Measurements from ENCODE around the gene ADGRL3.
A peak's percentile ranks its signal among the peaks of the same experiment; 100 is the strongest.

ADGRL3 gene

DNA sequence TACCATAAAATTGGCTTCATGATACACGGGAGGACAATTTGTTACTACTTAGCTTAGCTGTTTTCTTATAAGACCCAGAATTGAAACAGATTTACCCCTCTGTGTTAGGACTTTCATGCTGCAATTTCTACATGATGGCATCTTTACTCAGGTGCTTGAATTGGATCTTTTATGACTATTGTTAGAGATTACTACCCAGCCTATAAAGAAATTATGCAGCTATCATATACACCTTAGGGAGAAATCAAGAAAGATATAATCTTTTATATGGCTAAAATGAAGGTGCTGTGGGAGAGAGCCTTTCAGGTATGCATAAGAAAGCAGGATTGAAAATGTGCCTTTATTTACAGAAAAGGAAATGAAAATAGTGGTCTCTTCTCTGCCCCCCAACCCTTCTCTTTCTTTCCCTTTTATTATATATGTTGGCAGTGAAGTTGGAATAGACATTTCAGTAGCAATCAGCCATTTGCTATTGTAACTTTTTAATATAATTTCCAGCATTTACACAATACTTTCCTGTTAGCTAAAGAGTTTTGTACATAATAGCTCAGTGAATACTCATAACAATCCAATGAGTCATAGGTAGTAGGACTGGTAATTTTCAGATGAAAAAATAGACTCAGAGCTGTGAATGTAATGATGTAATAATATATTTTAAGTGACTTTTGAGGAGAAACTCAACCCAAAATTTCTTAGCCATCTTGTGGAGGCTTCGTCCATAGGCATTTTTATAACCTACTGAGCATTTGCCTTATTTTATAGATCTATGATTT, 311.8 kb downstream of the ADGRL3 start:
- Mint-ChIP-seq H3K27me3 (no peaks in the 10 kb centered on the region), H3K36me3 (no peaks in the 10 kb centered on the region), H3K9me3 (peaks cover 4% of the 10 kb centered on the region in 2 donors), H3K4me1 (no peaks in the 10 kb centered on the region), H3K27ac (no peak overlapping the region), H3K4me3 (no peak overlapping the region)
- no peak for DNase-seq
- ATAC-seq (replicated peaks) = no peak

DNA sequence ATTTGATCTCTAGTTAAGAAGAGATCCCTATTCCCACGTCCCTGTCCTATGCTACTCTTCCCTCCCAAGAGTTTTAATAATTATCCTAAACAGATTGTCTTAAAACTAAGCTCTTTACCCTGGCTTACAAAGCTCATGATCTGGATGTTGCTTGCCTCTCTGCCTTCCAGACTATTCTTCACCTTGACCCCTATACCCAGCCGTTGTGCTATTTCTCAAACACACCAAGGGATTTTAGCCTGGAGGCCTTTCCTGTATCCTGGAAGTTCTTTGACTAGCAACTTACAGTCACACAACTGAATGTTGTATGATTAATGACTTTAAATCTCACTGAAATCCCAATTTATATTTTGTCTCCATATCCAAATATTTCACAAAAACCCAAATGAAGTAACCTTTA, 314.9 kb downstream of the ADGRL3 start:
- H3K4me3 Mint-ChIP-seq = no peak overlapping the region
- H3K27ac Mint-ChIP-seq = no peak overlapping the region
- no peaks in the 10 kb centered on the region for H3K36me3 Mint-ChIP-seq
- peaks cover 2% of the 10 kb centered on the region in 2 donors for H3K9me3 Mint-ChIP-seq
- no peaks in the 10 kb centered on the region for H3K4me1 Mint-ChIP-seq
- DNase-seq (no peak), ATAC-seq (replicated peaks) (no peak)
- no peaks in the 10 kb centered on the region for H3K27me3 Mint-ChIP-seq

DNA sequence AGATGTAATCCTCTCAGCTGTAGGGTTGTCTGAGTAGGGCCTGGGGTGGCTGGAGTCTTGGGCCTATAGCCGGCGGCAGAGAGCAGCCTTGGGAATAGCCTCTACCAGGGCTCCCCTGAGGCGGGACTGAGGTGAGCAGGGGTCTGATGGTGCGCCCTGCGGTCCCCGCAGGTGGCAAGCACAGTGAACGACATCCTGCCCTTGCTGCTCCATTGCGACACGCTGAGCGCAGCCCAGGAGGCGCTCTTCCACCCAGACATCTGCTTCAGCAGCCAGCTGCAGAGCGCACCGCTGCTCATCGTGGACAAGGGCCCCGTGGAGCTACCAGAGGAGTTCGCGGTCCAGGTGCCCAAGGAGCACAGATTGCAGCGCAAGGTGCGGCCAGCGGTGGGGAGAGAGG, 317.0 kb downstream of the ADGRL3 start:
- H3K27me3 Mint-ChIP-seq = no peaks in the 10 kb centered on the region
- H3K9me3 Mint-ChIP-seq = peaks cover 0 to 2% of the 10 kb centered on the region in 2 donors
- H3K4me1 Mint-ChIP-seq = no peaks in the 10 kb centered on the region
- no peak overlapping the region for H3K4me3 Mint-ChIP-seq
- DNase-seq (no peak), ATAC-seq (replicated peaks) (no peak)
- no peaks in the 10 kb centered on the region for H3K36me3 Mint-ChIP-seq
- no peak overlapping the region for H3K27ac Mint-ChIP-seq

DNA sequence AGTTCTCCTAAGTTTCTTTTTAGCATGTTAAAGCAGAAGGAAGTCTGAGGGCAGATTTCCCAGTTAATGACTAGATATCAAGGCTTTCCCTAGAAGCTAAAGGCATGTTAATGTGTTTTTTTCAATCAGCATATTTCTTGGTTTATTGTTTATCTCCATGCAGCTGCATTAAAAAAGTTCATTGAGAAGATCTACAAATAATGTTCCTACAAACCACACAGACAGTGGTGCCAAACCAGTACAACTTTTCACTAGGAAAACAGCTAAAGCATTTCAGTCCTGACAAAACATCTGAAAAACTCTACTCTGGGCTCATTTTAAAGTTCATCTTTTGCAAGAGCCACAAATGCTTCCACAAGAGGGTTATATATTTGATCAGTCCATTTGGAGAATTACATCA, 320.0 kb downstream of the ADGRL3 start:
- peaks cover 0 to 2% of the 10 kb centered on the region in 2 donors for H3K9me3 Mint-ChIP-seq
- H3K27ac Mint-ChIP-seq = no peak overlapping the region
- H3K4me1 Mint-ChIP-seq = no peaks in the 10 kb centered on the region
- no peak overlapping the region for H3K4me3 Mint-ChIP-seq
- H3K27me3 Mint-ChIP-seq = no peaks in the 10 kb centered on the region
- DNase-seq = no peak
- H3K36me3 Mint-ChIP-seq = no peaks in the 10 kb centered on the region
- no peak for ATAC-seq (replicated peaks)

DNA sequence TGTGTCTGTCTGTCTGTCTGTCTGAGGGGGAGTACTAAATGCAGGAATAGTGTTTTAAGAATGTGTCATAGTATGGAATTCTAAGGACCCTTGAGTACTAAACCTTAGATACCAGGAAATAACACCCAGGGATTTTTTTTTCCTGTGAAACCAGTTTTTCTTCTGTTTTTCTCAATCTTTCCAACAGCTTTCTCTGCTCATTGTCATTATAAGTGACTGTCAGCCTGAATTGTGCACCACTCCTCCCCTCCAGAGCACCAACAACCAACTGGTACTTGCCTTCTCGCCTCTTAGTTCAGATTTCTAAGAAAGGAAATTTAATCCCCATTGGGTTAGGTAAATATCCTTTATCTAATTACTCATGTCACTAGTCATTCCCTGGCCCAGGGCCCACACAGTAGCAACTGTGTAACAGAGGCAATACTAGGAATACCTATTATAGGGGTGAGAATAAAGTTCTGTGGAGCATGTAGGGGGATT, 320.6 kb downstream of the ADGRL3 start:
- H3K27ac Mint-ChIP-seq = no peak overlapping the region
- no peak overlapping the region for H3K4me3 Mint-ChIP-seq
- H3K9me3 Mint-ChIP-seq = peaks cover 0 to 2% of the 10 kb centered on the region in 2 donors
- DNase-seq (no peak), ATAC-seq (replicated peaks) (no peak)
- no peaks in the 10 kb centered on the region for H3K4me1 Mint-ChIP-seq
- no peaks in the 10 kb centered on the region for H3K36me3 Mint-ChIP-seq
- no peaks in the 10 kb centered on the region for H3K27me3 Mint-ChIP-seq

DNA sequence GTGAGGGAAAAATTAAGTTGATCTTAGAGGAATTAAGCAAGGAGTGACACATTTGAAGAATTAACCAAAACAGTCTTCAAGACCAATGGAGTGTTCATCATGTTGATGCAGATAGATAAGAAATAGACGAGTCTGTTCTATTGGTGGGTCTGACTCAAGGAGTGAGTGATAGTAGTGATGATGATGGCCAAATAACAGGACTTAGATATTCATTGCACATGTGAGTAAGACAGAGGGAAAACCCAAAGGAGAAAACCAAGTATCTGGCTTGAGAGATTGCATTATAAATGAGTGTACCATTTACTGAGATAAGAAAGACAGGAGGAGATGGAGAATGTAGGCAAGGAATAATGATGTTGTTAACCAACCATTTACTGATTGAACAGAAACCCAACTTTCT, 321.3 kb downstream of the ADGRL3 start:
- no peaks in the 10 kb centered on the region for H3K36me3 Mint-ChIP-seq
- ATAC-seq (replicated peaks) = no peak
- H3K4me3 Mint-ChIP-seq = no peak overlapping the region
- H3K4me1 Mint-ChIP-seq = no peaks in the 10 kb centered on the region
- H3K9me3 Mint-ChIP-seq = peaks cover 0 to 2% of the 10 kb centered on the region in 2 donors
- no peak overlapping the region for H3K27ac Mint-ChIP-seq
- DNase-seq = no peak
- H3K27me3 Mint-ChIP-seq = no peaks in the 10 kb centered on the region

DNA sequence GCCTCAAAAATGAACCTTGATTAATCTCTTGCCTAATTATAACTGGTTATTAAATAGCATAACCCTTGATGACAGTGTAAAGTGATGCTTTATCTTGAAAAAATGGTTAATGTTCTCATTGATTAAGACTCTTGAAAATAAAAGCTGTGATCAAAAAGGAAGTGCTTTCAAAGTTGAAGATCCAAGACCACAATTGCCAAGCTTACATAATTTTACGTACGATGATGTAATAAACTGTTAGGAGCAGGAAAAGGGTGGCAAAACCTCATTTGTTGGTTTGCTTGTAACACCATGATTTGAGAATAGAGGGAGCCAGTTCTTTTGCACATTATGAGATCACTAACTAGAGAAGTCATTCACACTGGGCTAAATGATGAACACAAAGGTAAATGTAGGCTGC, 322.2 kb downstream of the ADGRL3 start:
- Mint-ChIP-seq H3K4me3 (no peak overlapping the region), H3K9me3 (peaks cover 0 to 2% of the 10 kb centered on the region in 2 donors), H3K27me3 (no peaks in the 10 kb centered on the region), H3K27ac (no peak overlapping the region), H3K36me3 (no peaks in the 10 kb centered on the region), H3K4me1 (no peaks in the 10 kb centered on the region)
- DNase-seq = no peak
- ATAC-seq (replicated peaks) = no peak

DNA sequence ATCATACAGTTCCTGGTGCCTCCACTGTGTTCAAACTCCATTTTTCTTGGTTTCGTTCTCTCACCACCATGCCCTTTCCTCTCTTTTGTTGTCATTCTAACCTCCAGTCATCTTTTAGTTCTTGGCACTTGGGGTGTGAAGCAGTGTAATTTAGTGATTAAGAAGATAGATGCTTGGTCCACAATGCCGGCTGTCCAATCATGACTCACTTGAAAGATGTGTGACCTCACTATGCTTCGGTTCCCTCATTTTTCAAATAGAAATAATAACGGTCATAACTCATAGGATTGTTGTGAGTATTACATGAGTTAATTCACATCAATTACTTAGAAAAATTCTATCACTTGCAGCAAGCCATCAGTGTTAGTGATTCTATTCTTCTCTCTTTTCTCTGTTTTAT, 327.8 kb downstream of the ADGRL3 start:
- H3K4me3 Mint-ChIP-seq = no peak overlapping the region

DNA sequence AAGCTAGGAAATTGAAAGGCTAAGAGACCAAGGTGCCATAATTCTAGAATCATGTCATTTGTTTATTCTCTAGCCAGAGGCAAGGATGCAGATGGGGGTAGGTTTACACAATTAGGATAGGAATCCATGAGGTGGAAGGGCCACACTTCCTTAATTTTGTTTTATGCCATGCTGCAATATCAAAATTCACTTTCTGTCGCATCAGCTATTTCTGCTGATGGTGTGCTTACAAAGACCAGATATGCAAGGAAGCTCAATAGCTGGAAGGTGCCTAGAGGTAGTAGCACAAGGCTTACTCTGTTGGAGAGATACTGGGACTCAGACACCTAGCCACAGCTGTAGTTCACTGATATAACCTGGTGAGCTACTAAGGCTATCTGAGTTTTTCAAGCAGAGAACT, 328.5 kb downstream of the ADGRL3 start:
- no peaks in the 10 kb centered on the region for H3K4me1 Mint-ChIP-seq
- H3K27ac Mint-ChIP-seq = no peak overlapping the region
- H3K36me3 Mint-ChIP-seq = no peaks in the 10 kb centered on the region
- H3K27me3 Mint-ChIP-seq = no peaks in the 10 kb centered on the region
- ATAC-seq (replicated peaks) = no peak
- no peak overlapping the region for H3K4me3 Mint-ChIP-seq
- DNase-seq = no peak
- peaks cover 0 to 3% of the 10 kb centered on the region in 2 donors for H3K9me3 Mint-ChIP-seq

More for the DNA sequence above, 327.8 kb downstream of the ADGRL3 start:
- Mint-ChIP-seq H3K36me3 (no peaks in the 10 kb centered on the region), H3K27ac (no peak overlapping the region), H3K27me3 (no peaks in the 10 kb centered on the region), H3K4me1 (no peaks in the 10 kb centered on the region), H3K9me3 (peaks cover 0 to 2% of the 10 kb centered on the region in 2 donors)
- DNase-seq (no peak), ATAC-seq (replicated peaks) (no peak)

DNA sequence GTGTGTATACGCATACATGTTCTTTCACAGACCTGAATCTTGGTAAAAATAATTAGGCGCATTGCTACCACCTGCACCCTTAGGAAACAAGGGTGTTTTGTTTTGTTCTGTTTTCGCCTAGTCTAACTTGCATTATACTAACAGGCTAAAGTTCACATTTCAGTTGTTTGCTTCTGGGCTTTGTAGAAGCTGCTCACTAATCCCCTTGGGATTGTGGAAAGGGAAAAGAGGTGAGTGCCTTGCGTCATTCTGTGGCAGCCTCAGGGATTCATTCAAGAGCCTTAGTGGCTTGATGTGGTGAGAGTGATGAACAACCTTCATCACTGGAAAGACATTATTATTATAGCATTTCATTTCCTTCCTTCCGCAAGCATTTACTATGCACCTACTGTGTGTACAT, 331.1 kb downstream of the ADGRL3 start:
- H3K36me3 Mint-ChIP-seq = no peaks in the 10 kb centered on the region
- H3K27me3 Mint-ChIP-seq = no peaks in the 10 kb centered on the region
- DNase-seq (no peak), ATAC-seq (replicated peaks) (no peak)
- H3K9me3 Mint-ChIP-seq = peaks cover 0 to 6% of the 10 kb centered on the region in 2 donors
- H3K4me3 Mint-ChIP-seq = no peak overlapping the region
- no peaks in the 10 kb centered on the region for H3K4me1 Mint-ChIP-seq
- no peak overlapping the region for H3K27ac Mint-ChIP-seq

DNA sequence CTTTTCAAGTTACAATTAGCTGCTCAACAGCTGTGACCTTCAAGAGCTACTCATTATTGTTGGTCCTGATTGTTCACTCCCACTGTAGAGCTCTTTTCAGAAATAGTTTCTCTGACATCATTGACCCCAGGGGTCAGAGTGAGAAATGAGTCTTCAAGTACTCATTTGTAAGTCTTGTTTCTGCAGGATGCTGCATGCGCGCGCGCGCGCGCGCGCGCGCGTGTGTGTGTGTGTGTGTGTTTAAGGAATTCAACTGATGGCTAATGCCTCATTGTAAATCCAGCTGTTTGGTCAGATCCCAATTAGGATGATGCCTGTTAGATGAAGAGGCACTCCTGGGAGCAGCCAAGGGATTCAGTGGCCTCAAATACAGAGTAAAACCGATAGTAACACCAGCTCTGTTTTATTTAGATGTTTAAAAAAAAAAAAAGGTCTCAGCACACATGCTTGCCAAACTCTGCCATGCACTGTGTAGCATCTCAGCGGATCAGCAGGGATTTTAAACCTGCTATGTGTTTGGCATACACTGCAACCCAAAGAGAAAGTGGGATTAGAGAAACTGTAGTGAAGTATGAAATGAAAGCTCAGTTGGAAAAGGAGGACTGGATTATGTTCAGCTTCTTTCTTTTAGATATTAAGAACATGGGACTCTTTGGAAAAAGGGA, 332.3 kb downstream of the ADGRL3 start:
- no peak overlapping the region for H3K27ac Mint-ChIP-seq
- H3K4me3 Mint-ChIP-seq = no peak overlapping the region
- no peaks in the 10 kb centered on the region for H3K36me3 Mint-ChIP-seq
- H3K9me3 Mint-ChIP-seq = peaks cover 0 to 7% of the 10 kb centered on the region in 2 donors
- no peaks in the 10 kb centered on the region for H3K4me1 Mint-ChIP-seq
- no peak for DNase-seq
- no peaks in the 10 kb centered on the region for H3K27me3 Mint-ChIP-seq
- ATAC-seq (replicated peaks) = no peak

DNA sequence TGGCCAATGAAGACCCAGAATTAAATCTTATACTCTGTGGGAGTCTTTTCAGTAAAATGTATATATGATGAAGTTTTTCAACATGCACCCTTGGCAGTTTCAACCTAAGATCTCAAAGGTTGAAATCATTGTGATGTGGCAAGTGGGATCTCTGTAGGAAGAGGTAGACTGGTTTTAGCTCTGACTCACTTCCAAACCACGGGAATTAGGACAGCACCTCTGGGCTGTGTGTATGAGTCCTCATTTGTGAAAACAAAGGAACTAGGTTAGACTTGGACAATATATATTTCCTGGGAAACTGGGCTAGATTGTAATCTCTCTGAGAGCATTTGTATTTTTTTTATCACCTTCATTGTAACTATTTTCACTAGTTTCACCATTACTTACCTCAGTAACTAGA, 333.0 kb downstream of the ADGRL3 start:
- DNase-seq = no peak
- no peak for ATAC-seq (replicated peaks)
- H3K36me3 Mint-ChIP-seq = no peaks in the 10 kb centered on the region
- H3K27ac Mint-ChIP-seq = no peak overlapping the region
- H3K9me3 Mint-ChIP-seq = peaks cover 0 to 7% of the 10 kb centered on the region in 2 donors
- no peaks in the 10 kb centered on the region for H3K27me3 Mint-ChIP-seq
- no peaks in the 10 kb centered on the region for H3K4me1 Mint-ChIP-seq
- no peak overlapping the region for H3K4me3 Mint-ChIP-seq

DNA sequence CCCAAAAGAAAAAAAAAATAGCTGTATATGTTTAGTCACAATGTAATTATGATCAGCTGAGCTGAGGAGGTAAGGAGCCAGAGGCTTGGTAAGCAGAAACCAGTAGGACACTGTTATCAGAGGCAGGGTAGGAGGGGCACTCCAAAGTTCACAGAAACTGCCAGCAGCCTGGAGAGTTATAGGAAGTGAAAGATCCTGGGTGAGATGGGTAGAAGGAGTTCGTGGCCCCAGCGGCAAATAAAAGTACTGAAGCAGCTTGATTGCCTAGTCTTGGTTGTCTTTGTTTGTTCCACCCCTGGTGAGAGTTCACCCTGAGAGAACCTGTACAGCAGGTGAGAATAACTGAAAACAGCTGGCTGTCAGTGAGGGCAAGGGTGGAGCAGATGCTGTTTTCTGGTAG, 340.8 kb downstream of the ADGRL3 start:
- H3K9me3 Mint-ChIP-seq = peaks cover 0 to 14% of the 10 kb centered on the region in 2 donors
- H3K27me3 Mint-ChIP-seq = no peaks in the 10 kb centered on the region
- ATAC-seq (replicated peaks) (peak in 1 of 2 donors; percentile 36), DNase-seq (no peak)
- H3K36me3 Mint-ChIP-seq = no peaks in the 10 kb centered on the region
- H3K4me1 Mint-ChIP-seq = no peaks in the 10 kb centered on the region
- no peak overlapping the region for H3K27ac Mint-ChIP-seq
- H3K4me3 Mint-ChIP-seq = no peak overlapping the region

DNA sequence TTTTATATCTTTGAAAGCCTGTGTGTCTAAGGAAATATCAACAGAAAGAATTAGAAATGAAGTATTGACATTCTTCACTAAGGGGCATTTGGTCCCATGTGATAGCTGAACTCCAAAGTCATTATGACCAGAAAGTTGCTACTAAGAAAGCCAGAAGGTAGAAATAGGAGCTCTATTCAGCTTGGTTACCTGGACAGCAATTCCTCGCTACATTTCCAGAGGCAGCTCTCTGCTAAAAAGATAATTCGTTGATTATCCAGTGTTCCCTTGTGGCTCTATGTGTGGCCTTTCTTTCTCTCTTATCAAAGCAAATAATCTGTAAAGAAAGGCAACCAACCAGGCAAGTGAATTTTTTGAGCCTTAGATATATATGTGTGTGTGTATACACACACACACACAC, 341.3 kb downstream of the ADGRL3 start:
- Mint-ChIP-seq H3K9me3 (peaks cover 0 to 14% of the 10 kb centered on the region in 2 donors), H3K27ac (no peak overlapping the region), H3K4me1 (no peaks in the 10 kb centered on the region), H3K4me3 (no peak overlapping the region), H3K27me3 (no peaks in the 10 kb centered on the region), H3K36me3 (no peaks in the 10 kb centered on the region)
- no peak for ATAC-seq (replicated peaks)
- no peak for DNase-seq

DNA sequence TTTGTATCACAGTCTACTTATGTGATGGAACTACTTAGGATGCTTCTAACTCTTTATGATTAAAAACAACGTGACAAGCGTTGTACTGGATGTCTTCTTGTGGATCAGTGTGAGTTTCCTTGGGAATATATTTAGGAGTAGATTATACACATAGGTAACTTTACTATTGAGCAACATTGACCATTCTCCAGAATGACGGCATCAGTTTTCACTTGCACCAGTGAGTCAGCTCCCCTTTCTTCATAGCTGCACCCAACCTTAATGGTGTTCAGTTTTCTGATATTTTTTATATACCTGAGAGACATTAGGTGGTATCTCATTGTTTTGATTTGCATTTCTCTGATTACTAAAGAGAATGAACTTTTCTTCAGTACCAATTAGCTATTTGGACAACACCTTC, 343.9 kb downstream of the ADGRL3 start:
- H3K36me3 Mint-ChIP-seq = no peaks in the 10 kb centered on the region
- no peak overlapping the region for H3K4me3 Mint-ChIP-seq
- H3K27ac Mint-ChIP-seq = no peak overlapping the region
- DNase-seq (no peak), ATAC-seq (replicated peaks) (no peak)
- H3K4me1 Mint-ChIP-seq = no peaks in the 10 kb centered on the region
- peaks cover 0 to 16% of the 10 kb centered on the region in 2 donors for H3K9me3 Mint-ChIP-seq
- H3K27me3 Mint-ChIP-seq = no peaks in the 10 kb centered on the region

Data from stimulated activated naive B cell treated with anti-CD40 and anti-IgM and Interleukin-4, amounts not matched to agents 10 μg/mL and 1 μg/mL and 100 μg/mL, for 72 hours (primary cell).